ENCODE results near the gene ATG16L1. TPM values are rescaled to one million over a fixed set of nuclear protein-coding genes. Genes with fewer than 3 reads are reported as not detected.

ATG16L1 gene
- total RNA-seq, 1 experiment from 2014 or later: 20.2 TPM

DNA sequence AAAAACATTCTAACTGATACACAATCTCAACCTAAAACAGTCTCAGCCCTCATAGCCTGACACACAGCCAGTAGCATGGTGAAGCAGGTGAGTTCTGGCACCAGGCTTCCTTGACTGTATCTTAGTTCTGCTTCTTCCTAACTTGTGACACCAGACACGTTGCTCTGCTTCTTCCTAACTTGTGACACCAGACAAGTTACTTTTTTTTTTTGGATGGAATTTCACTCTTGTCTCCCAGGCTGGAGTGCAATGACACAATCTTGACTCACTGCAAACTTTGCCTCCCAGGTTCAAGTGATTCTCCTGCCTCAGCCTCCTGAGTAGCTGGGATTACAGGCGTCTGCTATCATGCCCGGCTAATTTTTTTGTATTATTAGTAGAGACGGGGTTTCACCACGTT is 6.7 kb upstream of the ATG16L1 start:
- no peak for DNase-seq
- no peaks in the 10 kb centered on the region for H3K36me3 ChIP-seq (ENCODE audit: insufficient read depth, low read length)
- no peak overlapping the region for H3K4me3 ChIP-seq (ENCODE audit: low read length)
- no peaks in the 10 kb centered on the region for H3K27me3 ChIP-seq (ENCODE audit: low read length)
- H3K27ac ChIP-seq (ENCODE audit: low read length): no peak overlapping the region
- no peaks in the 10 kb centered on the region for H4K20me1 ChIP-seq (ENCODE audit: insufficient read depth, low read depth, low read length)
- H3K9me2 ChIP-seq (replicated peaks; ENCODE audit: insufficient read depth, low read length): no peaks in the 10 kb centered on the region
- H3K9me3 ChIP-seq (ENCODE audit: low read length): no peaks in the 10 kb centered on the region
- no peaks in the 10 kb centered on the region for H3K79me2 ChIP-seq (ENCODE audit: low read length)
- no peak overlapping the region for H3K4me2 ChIP-seq (ENCODE audit: low read depth, low read length, poor library complexity, severe bottlenecking)
- H2AFZ ChIP-seq (ENCODE audit: low read length): no peak overlapping the region
- peaks cover 7% of the 10 kb centered on the region for H3K4me1 ChIP-seq (ENCODE audit: low read length)
- no peak overlapping the region for H3K9ac ChIP-seq (ENCODE audit: low read length)

DNA sequence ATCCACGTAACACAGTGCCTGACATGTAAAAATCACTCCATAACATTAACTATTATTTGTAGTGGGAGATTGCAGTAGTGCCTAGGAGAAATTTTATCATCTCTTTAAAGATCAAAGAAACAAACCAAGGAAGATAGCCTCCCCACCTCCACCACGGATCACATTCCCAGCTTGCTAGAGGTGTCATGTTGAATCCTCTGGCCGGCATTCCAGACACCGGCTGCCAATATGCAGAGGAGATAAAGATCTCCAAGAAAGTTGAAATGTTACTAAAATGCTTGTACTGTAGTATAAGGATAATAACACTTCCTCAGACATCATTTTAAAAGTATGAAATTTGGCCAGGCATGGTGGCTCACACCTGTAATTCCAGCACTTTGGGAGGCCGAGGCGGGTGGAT is 6.1 kb upstream of the ATG16L1 start:
- no peak for DNase-seq
- Histone ChIP-seq H3K4me1 (ENCODE audit: low read length) (peaks cover 7% of the 10 kb centered on the region), H3K79me2 (ENCODE audit: low read length) (no peaks in the 10 kb centered on the region), H3K36me3 (ENCODE audit: insufficient read depth, low read length) (no peaks in the 10 kb centered on the region), H4K20me1 (ENCODE audit: insufficient read depth, low read depth, low read length) (no peaks in the 10 kb centered on the region), H2AFZ (ENCODE audit: low read length) (no peak overlapping the region), H3K27me3 (ENCODE audit: low read length) (no peaks in the 10 kb centered on the region), H3K9me2 (replicated peaks; ENCODE audit: insufficient read depth, low read length) (no peaks in the 10 kb centered on the region), H3K4me2 (ENCODE audit: low read depth, low read length, poor library complexity, severe bottlenecking) (no peak overlapping the region), H3K27ac (ENCODE audit: low read length) (no peak overlapping the region), H3K4me3 (ENCODE audit: low read length) (no peak overlapping the region), H3K9me3 (ENCODE audit: low read length) (no peaks in the 10 kb centered on the region), H3K9ac (ENCODE audit: low read length) (no peak overlapping the region)

DNA sequence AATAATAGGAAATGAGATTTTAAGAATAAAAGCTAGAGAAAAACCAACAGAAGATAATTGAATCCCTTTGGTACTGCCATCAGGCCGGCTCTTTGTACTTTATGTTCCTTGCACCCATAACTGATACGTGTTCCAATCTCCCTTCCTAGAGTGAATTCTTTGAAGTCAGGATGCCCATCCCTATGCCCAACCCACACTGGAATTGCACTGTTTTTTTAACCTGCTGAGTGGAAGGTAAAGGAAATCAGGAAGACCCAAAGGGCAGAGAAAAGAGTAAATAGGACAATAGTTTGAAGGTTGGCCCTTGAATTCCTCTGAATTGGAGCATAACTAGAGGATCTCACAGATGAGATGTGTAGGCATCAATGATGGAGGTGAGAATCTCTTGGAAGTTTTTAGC is 4.4 kb upstream of the ATG16L1 start:
- Histone ChIP-seq H2AFZ (ENCODE audit: low read length) (peak overlapping the region; percentile 16; the same call in 1 of the 2 replicates), H3K79me2 (ENCODE audit: low read length) (peaks cover 7% of the 10 kb centered on the region), H4K20me1 (ENCODE audit: insufficient read depth, low read depth, low read length) (peaks cover 2% of the 10 kb centered on the region; the same call in 1 of the 2 replicates), H3K9me3 (ENCODE audit: low read length) (no peaks in the 10 kb centered on the region), H3K4me1 (ENCODE audit: low read length) (peaks cover 3% of the 10 kb centered on the region), H3K27me3 (ENCODE audit: low read length) (no peaks in the 10 kb centered on the region), H3K4me2 (ENCODE audit: low read depth, low read length, poor library complexity, severe bottlenecking) (no peak overlapping the region), H3K27ac (ENCODE audit: low read length) (no peak overlapping the region), H3K36me3 (ENCODE audit: insufficient read depth, low read length) (no peaks in the 10 kb centered on the region), H3K4me3 (ENCODE audit: low read length) (no peak overlapping the region), H3K9ac (ENCODE audit: low read length) (no peak overlapping the region), H3K9me2 (replicated peaks; ENCODE audit: insufficient read depth, low read length) (no peaks in the 10 kb centered on the region)
- no peak for DNase-seq

DNA sequence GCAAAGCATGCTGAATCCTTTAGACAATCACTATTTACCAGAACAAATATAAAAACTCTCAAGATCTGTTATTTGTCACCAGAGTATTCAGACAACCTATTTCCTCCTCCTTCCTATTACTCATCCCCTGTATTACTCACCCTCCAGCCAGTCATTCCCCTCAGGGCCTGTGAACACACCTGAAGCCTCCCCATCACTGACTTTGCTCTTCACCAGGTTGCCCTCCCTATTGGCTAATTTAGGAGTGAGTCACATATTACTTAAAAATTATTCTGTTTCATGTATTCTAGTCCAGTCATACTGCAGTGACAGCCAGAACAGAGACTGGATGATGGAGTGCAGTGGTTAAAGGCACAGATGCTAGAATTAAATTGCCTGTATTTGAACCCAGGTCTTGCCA is 3.7 kb upstream of the ATG16L1 start:
- peaks cover 7% of the 10 kb centered on the region for H3K4me1 ChIP-seq (ENCODE audit: low read length)
- no peak overlapping the region for H3K4me3 ChIP-seq (ENCODE audit: low read length)
- no peak overlapping the region for H3K4me2 ChIP-seq (ENCODE audit: low read depth, low read length, poor library complexity, severe bottlenecking)
- H3K79me2 ChIP-seq (ENCODE audit: low read length): peaks cover 13% of the 10 kb centered on the region
- no peaks in the 10 kb centered on the region for H3K36me3 ChIP-seq (ENCODE audit: insufficient read depth, low read length)
- H3K9ac ChIP-seq (ENCODE audit: low read length): no peak overlapping the region
- no peaks in the 10 kb centered on the region for H3K9me3 ChIP-seq (ENCODE audit: low read length)
- H4K20me1 ChIP-seq (ENCODE audit: insufficient read depth, low read depth, low read length): peaks cover 6% of the 10 kb centered on the region; the same call in 1 of the 2 replicates
- peak overlapping the region; percentile 16; the same call in 1 of the 2 replicates for H2AFZ ChIP-seq (ENCODE audit: low read length)
- no peaks in the 10 kb centered on the region for H3K9me2 ChIP-seq (replicated peaks; ENCODE audit: insufficient read depth, low read length)
- no peaks in the 10 kb centered on the region for H3K27me3 ChIP-seq (ENCODE audit: low read length)
- no peak for DNase-seq
- H3K27ac ChIP-seq (ENCODE audit: low read length): no peak overlapping the region

- peaks cover 25% of the 10 kb centered on the region for H3K79me2 ChIP-seq (ENCODE audit: low read length)
- no peak overlapping the region for H3K4me3 ChIP-seq (ENCODE audit: low read length)
- peaks cover 12% of the 10 kb centered on the region for H4K20me1 ChIP-seq (ENCODE audit: insufficient read depth, low read depth, low read length)
- H3K9ac ChIP-seq (ENCODE audit: low read length): no peak overlapping the region
- H2AFZ ChIP-seq (ENCODE audit: low read length): no peak overlapping the region
- H3K36me3 ChIP-seq (ENCODE audit: insufficient read depth, low read length): peaks cover 6% of the 10 kb centered on the region; the same call in 1 of the 2 replicates
- H3K4me1 ChIP-seq (ENCODE audit: low read length): peaks cover 19% of the 10 kb centered on the region
- no peak for DNase-seq
- H3K27me3 ChIP-seq (ENCODE audit: low read length): no peaks in the 10 kb centered on the region
- no peak overlapping the region for H3K4me2 ChIP-seq (ENCODE audit: low read depth, low read length, poor library complexity, severe bottlenecking)
- no peaks in the 10 kb centered on the region for H3K9me2 ChIP-seq (replicated peaks; ENCODE audit: insufficient read depth, low read length)
- H3K27ac ChIP-seq (ENCODE audit: low read length): no peak overlapping the region
- H3K9me3 ChIP-seq (ENCODE audit: low read length): no peaks in the 10 kb centered on the region
These were observed 2.5 kb upstream of the ATG16L1 start for GRCh38 chr2:233248999-233249398.

GRCh38 chr2:233250568-233250967 is 905 bp upstream of the ATG16L1 start:
- Histone ChIP-seq H3K4me3 (ENCODE audit: low read length) (no peak overlapping the region), H3K9me2 (replicated peaks; ENCODE audit: insufficient read depth, low read length) (no peaks in the 10 kb centered on the region), H3K27me3 (ENCODE audit: low read length) (no peaks in the 10 kb centered on the region), H2AFZ (ENCODE audit: low read length) (peak overlapping the region; percentile 93; the same call in 1 of the 2 replicates), H3K79me2 (ENCODE audit: low read length) (peaks cover 40% of the 10 kb centered on the region), H3K27ac (ENCODE audit: low read length) (no peak overlapping the region), H3K9ac (ENCODE audit: low read length) (no peak overlapping the region), H3K4me2 (ENCODE audit: low read depth, low read length, poor library complexity, severe bottlenecking) (no peak overlapping the region), H3K9me3 (ENCODE audit: low read length) (no peaks in the 10 kb centered on the region), H4K20me1 (ENCODE audit: insufficient read depth, low read depth, low read length) (peaks cover 25% of the 10 kb centered on the region), H3K4me1 (ENCODE audit: low read length) (peaks cover 32% of the 10 kb centered on the region), H3K36me3 (ENCODE audit: insufficient read depth, low read length) (peaks cover 8% of the 10 kb centered on the region; the same call in 1 of the 2 replicates)
- no peak for DNase-seq

DNA sequence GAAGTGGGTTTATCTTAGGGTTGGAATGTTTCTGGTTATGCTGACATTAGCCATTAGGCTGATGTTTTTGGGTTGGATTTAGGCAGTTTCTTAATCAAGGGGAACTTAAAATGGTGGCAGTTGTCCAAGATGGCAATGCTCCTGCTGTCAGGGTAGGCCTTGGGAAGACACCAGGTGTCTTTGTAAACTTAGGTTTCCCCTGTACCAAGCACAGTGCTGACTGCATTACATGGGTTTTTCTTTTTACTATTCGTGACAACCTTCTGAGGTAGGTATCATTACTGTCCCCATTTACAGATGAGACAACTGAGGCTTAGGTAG is 528 bp upstream of the ATG16L1 start:
- no peak overlapping the region; the same call in 1 of the 2 replicates for H3K27ac ChIP-seq (ENCODE audit: low read length)
- no peaks in the 10 kb centered on the region for H3K27me3 ChIP-seq (ENCODE audit: low read length)
- H4K20me1 ChIP-seq (ENCODE audit: insufficient read depth, low read depth, low read length): peaks cover 28% of the 10 kb centered on the region
- H3K4me2 ChIP-seq (ENCODE audit: low read depth, low read length, poor library complexity, severe bottlenecking): peak overlapping the region; percentile 93
- H3K9ac ChIP-seq (ENCODE audit: low read length): peak overlapping the region; percentile 30
- H3K36me3 ChIP-seq (ENCODE audit: insufficient read depth, low read length): peaks cover 11% of the 10 kb centered on the region; the same call in 1 of the 2 replicates
- no peak for DNase-seq
- no peaks in the 10 kb centered on the region for H3K9me2 ChIP-seq (replicated peaks; ENCODE audit: insufficient read depth, low read length)
- peaks cover 35% of the 10 kb centered on the region for H3K4me1 ChIP-seq (ENCODE audit: low read length)
- H3K79me2 ChIP-seq (ENCODE audit: low read length): peaks cover 44% of the 10 kb centered on the region
- peak overlapping the region; percentile 93 for H2AFZ ChIP-seq (ENCODE audit: low read length)
- peak overlapping the region; percentile 91; the same call in 1 of the 2 replicates for H3K4me3 ChIP-seq (ENCODE audit: low read length)
- H3K9me3 ChIP-seq (ENCODE audit: low read length): no peaks in the 10 kb centered on the region

DNA sequence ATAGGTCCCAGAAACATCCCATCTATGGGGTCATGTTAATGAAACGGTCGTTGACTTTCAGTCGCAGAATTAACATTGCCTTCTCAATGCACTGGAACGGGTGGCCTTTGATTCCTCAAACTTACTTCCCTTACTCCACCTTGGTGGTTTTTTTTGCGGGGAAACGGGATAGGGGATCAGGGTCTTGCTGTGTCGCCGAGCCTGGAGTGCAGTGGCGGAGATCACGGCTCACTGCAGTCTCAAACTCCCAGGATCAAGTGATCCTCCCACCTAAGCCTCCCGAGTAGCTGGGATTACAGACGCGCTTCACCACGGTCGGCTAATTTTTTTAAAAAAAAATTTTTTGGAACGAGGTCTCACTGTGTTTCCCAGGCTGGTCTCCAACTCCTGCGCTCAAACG is 754 bp downstream of the ATG16L1 start:
- Histone ChIP-seq H3K27ac (ENCODE audit: low read length) (peak overlapping the region; percentile 5; the same call in 1 of the 2 replicates), H2AFZ (ENCODE audit: low read length) (no peak overlapping the region), H3K9me2 (replicated peaks; ENCODE audit: insufficient read depth, low read length) (no peaks in the 10 kb centered on the region), H3K79me2 (ENCODE audit: low read length) (peaks cover 54% of the 10 kb centered on the region), H3K9ac (ENCODE audit: low read length) (peak overlapping the region; percentile 89), H3K4me2 (ENCODE audit: low read depth, low read length, poor library complexity, severe bottlenecking) (peak overlapping the region; percentile 93), H3K9me3 (ENCODE audit: low read length) (no peaks in the 10 kb centered on the region), H4K20me1 (ENCODE audit: insufficient read depth, low read depth, low read length) (peaks cover 31% of the 10 kb centered on the region), H3K36me3 (ENCODE audit: insufficient read depth, low read length) (peaks cover 15% of the 10 kb centered on the region; the same call in 1 of the 2 replicates), H3K4me3 (ENCODE audit: low read length) (peak overlapping the region; percentile 91), H3K27me3 (ENCODE audit: low read length) (no peaks in the 10 kb centered on the region), H3K4me1 (ENCODE audit: low read length) (peaks cover 38% of the 10 kb centered on the region)
- no peak for DNase-seq
